Measurements from ENCODE around the gene MLLT3.

MLLT3 gene

DNA sequence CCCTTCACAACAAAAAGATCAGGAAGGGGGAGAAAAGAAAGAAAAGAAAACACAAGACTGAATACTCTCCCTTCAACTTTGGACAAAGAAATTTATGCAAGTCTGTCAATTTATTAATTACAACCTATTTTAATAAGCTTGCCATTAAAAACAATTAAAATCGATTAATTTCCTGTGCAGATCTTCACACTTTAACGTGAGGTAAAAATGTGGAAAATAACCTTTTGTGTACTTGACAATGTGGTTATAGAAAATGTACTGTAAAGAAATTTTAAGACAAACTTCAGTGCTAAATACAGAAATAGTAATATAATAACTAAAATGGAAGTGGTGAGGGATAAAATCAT is 2.7 kb upstream of the MLLT3 start:
- no peak for DNase-seq (ENCODE audit: low read depth in 2 of 2)

DNA sequence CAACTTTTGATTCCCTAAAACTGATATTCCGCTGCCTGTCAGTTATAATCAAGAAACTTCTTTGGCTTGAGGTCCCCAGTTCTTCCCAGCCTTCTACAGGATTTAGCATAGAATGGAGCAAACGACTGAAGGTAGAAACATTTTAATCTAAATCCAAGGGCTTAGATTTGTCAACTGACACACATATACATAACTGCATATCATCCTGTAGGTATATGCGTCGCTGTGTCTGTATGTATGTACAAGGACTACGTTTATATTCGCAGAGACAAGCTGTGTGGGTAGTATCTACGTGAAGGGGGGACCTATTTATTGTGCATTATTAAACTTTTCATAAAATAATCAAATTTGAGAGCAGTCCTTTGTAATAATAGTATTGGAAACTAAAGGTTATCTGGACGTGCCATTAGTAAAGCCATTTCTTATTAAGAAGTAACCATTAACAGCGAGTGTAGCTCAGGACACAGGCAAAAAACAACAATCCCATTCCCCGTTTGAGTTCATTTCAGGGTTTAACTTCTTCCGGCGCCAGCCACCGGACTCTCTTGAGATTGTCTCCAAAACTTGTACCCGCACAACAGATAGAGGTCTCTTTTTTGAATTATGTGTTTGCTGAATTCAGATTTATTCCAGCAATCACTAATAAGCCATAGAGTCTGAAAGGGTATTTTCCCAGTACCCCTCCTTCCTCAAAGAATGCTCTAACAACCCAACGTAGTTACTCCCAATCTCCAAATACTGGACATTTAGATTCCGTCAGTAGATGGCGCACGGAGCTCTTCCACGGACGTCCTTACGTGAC is 2.1 kb upstream of the MLLT3 start:
- peak; percentile 43 to 51 for DNase-seq (ENCODE audit: low read depth in 2 of 2)

DNA sequence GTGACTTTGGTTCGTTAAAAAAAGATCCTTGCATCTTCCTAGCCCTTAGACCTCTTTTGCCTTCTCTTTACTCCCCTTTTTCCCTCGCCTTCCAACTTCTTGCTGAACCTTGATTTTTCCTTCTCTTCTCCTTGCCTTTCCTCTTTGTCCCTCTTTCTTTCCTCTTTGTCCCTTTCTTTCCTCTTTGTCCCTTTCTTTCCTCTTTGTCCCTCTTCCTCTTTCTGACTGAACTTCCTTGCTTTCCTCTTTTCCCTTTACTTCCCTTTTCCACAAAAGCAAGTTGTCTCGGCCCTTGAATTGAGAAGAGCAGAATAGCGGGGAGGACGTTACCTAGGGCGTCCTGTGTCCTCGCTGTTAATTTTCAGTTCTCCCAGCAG is 1.4 kb upstream of the MLLT3 start:
- DNase-seq (ENCODE audit: low read depth in 2 of 2), result no peak

DNA sequence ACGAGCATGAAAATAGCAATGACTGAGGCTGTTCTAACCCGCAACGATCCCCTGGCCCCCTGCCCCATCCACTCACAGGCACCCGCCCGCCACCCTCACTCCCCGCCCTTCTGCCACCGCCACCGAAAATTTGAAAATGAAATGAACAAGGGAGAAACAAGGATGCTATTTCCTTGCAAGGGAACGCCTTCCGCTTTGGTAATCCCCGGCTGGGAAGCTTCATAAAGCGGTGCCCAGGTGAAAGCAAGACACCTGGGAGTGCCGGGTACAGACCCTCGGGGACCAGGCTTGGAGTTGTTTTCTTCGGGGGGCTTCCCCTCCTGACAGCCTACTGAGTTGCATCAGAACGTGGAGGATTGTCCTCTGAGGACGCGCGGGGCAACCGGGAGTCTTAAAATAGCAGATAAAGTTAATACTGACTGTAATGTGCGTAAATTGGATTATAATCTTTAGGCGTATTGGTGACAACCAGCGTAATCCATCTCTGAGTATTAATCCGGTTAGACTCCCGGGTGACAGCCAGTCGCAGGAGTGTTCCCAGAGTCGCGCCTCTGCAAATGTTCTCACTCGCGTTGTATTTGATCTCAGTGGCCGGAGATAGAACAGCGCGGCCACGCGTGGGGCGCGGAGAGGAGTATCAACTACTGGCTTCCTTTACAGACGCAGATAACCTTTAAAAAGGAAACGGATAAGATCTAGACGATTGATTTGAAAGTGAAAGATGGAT is 885 bp upstream of the MLLT3 start:
- DNase-seq (ENCODE audit: low read depth in 2 of 2), result no peak

DNA sequence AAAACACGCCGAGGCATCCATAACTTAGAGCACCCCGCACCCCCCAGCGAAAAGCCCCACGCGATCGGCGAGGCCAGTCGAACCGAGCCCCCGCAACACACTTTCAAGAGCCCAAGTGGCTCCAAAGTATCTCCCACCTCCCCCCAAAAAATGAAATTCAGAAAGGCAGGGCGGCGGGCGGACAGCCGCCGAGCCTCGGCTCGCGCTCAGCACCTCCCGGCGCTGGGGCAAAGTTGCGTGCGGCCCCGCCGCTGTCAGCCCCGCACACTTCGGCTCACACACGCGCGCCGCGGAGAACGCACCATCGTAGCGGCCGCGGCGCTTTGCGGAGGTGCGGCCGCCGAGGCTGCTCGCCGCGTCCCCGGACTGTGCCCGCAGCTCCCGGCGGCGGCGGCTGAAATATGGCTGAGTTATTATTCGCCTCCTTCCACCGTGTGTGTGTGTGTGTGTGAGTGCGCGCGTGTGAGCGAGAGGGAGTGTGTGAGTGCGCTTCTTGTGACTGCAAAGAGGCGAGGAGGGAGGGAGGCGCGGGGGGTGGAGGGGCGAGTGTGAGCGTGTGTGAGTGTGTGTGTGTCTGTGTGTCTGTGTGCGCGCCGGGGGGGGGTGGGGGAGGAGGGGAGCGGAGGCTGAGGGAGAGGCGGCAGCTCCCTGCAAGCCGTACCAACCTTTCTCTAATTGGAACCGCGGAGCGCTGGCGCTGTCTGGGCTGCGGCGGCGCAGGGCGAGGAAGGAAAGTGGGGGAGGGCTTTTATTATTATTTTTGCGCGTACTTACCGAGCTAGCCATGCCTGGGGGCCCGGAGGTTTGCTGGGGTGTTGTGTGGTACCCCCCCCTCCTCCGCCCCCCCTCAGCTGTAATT is 599 bp downstream of the MLLT3 start:
- DNase-seq (ENCODE audit: low read depth in 2 of 2), result peak; percentile 45 to 52

DNA sequence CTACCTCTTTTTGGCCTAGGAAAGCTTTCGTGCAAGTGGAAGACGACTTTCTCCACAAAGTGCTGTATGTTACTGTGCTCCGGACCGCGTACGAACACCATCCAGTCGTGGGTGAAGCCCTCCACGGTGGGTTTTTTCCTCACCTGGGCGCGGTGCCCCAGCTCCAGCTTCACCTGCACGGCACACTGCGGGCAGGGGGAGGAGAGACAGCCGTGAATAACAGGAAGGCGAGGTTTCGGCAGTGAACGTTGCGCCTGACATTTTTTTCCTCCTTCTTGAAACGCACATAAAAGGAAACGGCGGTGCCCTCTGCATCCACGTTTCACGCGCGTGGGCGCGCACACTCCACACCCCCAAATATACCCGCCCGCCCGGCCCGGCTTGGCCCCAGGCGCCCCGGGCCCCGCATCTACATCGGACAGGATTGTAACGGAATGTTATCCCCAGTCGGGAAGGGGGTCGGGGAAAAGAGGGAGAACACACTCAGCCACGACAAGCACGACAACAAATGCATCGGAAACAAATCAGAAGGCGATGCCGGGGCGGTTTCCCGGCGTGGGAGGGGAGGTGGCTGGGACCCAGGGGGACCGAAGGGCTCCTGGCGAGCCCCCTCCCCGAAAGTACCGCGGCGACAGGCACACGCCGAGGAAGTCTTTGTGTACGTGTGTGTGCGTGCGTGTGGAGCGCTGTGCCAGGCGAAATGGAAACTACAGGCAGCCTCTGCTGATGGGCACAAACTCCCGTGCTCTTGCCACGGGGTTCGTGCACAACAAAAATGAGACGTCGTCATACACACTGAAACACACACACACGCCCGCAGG is 1.4 kb downstream of the MLLT3 start:
- DNase-seq (ENCODE audit: low read depth in 2 of 2), result no peak

DNA sequence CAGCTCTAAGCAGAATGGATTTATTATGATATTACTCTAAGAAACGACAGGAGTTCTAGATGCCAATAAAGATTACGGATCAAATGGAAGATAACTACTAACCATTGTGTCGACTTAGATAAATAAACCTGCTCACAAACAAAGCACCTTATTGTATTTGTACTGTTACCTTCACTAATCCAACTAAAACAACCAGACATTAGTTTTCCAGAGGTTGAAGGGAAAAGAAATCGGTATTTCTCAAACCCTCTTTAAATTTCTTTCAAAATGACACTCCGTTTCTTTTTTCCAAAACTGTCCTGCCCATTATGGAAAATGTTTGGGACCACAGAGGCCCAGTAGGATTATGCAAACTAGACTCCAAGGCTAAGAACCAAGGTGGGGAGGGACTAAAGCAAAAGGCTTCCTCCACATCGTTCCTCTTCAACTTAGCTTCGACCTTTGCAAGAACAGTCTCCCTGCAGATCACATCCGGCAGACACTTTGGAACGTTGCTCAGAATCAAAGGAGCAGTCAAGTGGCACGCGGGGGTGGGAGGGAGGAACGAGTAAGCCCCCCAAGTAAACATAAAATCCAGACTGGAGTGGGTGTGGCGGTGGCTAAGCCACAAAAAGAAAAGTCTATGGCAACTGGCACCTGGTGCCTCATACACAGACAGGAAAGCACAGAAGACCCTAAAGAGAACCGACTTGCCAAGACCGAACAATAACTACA is 2.7 kb downstream of the MLLT3 start:
- DNase-seq (ENCODE audit: low read depth in 2 of 2), result no peak

DNA sequence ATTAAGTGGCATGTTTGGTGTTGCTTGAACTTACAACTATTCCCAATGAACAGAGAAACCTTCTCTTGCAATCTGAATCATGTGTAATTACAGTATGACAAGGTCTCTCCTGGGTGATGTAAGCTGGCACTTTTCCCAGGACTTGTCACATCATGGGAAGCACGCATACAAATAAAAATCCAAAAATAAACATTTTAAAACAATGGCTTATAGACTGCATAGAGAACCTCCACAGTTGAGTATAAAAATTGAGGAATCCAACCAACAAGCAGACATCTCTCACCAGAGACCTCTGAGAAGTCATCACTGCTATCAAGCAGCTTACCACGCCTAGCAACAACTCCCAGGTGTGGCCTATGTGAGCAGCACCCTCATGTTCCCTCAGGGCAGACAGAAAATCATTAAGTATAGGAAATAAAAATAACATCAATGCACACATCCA is 3.9 kb downstream of the MLLT3 start:
- no peak for DNase-seq (ENCODE audit: low read depth in 2 of 2)

DNA sequence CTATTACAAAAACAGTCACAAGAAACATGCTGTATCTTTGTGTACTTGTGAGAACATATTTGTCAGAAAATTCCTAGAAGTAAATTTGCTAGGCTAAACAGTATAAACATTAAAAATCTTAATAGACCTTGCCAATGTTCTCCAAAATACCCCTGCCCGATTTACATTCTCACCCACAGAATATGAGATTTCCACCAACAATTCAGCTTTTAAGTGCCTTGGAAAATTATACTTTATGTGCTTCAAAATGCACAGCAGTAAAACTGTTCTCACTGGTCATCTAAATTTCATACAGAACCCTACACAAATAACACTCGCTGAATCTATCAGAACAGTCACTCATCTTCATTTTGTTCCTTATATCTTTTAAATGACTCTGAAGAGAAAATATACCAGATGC is 5.5 kb downstream of the MLLT3 start:
- DNase-seq (ENCODE audit: low read depth in 2 of 2), result no peak

DNA sequence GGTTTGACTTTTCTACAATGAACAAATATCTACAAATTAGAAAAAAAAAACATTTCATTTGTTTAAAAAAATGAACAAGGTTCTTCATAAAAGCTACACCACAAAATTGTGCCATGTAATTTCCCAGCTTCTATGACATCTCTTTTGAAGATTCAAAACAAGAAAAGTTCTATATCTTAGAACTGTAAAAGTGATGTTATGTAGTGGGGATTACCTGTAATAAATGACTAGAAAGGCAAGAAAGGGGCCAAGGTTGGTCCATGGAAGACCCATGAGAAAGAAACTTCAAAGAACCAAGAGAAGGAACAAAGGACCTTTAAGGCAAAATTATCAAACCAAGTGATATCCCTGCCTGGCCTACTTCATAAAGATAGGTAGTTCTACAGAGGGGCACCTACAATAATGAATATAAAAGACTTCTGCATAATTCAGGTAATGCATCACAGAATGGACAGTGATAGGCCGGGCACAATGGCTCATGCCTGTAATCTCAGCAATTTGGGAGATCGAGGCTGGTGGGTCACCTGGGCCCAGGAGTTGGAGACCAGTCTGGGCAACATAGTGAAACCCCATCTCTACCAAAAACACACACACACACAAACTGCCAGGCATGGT is 7.6 kb downstream of the MLLT3 start:
- no peak for DNase-seq (ENCODE audit: low read depth in 2 of 2)

DNA sequence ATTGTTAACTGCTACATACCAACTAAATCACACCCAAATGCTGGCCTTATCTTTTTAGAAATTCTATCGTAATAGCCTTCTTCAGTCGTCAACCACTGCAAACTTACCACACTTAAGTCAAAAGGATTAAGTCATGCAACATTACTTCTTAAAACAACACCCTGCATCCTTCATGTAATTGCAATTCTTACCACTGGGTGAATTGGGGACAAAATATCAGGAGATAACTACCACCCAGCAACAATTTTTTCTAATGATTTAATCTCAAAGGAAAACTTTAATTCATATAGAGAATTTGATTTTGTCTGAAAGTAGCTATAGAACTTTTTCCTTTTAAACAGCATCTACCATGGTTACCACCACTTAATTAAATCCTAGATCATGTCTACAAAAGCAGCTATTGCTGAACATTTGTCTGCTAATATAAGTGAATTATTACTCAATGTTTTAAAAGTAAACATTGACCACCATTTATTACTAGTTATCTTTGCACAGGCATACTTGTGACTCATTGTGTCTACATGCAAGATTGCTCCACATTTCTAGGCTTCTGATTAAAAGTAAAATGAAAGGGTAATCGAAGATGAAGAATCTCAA is 10.5 kb downstream of the MLLT3 start:
- peak; percentile 59 to 65 for DNase-seq (ENCODE audit: low read depth in 2 of 2)

DNA sequence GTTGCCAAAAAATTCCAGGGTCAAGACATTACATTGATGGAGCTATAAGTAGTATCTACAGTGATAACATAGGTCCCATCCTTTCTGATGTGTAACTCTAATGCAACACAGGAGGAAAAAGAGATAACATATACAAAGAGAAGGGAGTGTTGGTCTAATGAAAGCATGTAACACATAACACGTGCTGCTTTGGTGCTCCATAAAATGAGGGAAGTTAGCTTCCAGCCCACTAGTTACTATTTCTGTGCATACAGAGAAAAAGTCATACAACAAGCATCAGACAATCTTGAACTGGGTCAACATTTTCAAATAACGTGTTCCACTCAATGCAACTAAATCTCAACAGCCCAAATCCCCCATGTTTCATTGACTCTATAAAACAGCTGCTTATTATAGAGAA is 11.7 kb downstream of the MLLT3 start:
- no peak for DNase-seq (ENCODE audit: low read depth in 2 of 2)

DNA sequence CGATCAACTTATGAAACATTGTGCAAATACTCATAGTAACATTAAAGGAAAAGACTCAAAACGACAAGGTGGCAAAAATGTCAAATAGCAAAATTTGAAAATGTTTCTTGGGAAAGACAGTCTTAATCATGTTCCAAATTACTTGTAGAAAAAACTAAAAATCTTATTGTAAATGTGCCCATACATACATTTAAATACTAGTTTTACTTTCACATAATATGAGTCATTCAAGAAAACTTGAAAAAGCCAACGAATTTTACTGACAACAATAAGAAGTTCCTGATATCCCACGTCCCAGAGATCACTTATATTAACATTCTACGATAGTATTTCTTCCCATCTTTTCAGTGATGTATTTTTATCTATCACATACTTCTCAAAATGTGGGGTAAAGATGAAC is 13.7 kb downstream of the MLLT3 start:
- no peak for DNase-seq (ENCODE audit: low read depth in 2 of 2)

DNA sequence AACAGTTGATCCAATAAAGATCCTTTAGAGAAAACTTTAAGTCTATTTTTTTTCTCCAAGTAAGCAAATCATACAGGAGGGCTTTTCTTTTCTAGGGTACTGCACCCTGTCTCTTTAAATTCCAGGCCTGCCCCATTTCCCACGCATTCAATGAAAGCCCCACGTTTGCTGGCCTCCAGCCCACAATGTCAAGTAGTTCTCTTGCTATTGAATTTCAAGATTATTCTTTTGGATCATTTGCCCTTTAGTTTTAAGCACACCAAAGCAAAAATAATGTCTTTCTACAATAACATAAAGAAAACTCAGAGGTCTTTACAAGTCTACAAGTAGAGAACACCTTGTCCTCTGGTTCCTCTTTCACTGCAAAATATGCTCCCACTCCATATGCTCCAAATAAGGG is 15.6 kb downstream of the MLLT3 start:
- DNase-seq (ENCODE audit: low read depth in 2 of 2), result no peak

DNA sequence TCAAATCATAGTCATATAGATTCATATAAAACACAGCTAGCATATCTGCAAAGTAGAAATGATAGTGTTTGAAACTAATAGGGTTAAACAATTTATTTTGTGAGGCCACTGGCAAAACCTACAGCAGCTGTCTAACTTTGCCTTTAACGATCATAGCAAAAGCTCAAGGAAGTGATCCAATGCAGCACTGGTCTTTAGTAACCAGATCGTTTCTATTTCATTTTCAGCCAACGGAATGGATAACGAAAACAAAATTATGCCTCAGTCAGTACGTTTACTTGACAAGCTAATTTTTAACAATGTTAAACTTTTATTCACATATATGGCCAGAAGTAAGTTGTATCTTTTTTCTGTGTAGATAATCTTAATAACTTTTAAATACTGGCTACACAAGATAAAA is 17.7 kb downstream of the MLLT3 start:
- no peak for DNase-seq (ENCODE audit: low read depth in 2 of 2)

DNA sequence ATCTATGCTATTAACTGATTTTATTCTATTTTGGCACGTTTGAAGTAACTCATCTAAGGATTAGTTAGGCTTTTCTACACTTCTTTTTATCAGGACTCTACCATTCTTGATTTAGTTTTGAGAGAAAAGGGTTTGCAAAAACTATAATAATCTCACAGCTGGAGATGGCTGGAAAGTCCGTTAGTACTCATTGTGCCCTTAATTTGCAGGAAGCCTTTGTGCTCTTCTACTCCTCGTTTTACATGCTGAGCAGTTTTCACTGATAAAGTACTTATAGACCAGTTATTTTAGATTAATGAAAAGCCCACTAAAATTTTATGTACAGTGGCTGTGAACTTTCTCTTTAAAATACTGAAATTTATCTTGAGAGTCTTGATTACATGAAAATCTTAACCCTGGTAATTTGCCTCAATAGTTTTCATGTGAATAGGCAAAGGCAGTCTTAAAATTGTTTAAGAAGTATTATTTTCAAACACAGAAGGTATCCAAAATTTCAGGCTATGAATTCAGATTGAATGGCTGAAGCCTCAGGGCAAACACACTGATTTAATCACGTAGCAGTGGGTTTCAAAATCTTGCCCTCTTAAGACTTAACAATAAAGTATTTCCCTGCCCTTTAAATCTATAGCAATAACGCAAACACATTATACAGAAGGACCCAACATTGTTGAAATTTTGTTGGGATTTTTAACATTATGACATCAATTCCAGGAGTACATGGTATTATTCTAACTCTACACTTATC is 18.6 kb downstream of the MLLT3 start:
- no peak for DNase-seq (ENCODE audit: low read depth in 2 of 2)

DNA sequence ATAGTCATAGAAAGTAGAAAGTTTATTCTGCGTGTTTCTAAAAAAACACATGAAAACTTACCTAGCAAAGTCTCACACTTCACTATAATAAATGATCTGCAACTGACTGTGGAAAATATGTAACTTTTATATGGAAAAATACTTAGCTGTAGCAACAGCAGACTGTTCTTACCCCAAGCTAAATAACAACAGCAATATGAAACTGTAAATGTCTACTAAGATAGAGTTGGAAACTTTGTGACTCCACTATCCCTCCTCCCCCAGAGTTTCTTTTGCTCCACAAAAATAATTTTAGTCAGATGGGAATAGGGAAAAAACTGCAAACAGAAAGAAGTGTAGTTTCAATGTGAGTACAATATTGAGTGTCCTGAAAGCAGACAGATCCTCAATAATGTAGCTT is 21.0 kb downstream of the MLLT3 start:
- no peak for DNase-seq (ENCODE audit: low read depth in 2 of 2)

DNA sequence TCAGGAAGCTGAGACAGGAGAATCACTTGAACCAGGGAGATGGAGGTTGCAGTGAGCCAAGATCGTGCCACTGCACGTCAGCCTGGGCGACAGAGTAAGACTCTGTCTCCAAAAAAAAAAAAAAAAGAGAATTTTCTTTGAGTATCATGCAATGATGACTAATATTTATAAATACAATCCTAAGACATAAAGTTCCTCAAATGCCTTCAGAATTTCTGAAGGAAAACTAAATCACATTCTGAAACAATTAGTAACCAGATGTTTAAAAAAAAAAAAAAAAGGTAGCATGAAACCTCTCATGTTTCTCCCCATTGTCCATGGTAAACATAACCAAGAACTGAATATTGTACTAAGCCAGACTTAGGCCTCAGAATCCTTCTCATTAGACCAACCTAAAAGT is 23.1 kb downstream of the MLLT3 start:
- peak; percentile 51 to 53 for DNase-seq (ENCODE audit: low read depth in 2 of 2)

DNA sequence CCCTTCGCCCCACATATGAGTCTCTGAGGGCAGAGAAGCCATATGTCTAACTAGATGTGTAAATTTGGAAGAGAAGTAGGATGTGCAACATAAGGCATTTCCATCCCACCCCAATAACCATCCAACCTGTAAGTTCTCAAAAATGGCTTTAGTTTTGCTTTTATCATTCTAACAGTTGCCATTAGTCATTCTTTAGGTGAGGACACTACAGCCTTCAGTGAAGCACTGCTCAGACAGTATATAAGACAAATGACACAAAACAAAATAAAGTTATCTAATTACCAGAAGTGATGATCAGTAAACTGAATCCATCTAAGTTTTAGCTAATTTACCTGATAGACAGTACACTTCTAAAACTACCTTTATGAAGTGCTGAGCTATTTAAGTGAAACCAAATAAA is 23.9 kb downstream of the MLLT3 start:
- DNase-seq (ENCODE audit: low read depth in 2 of 2), result no peak

Measured in fibroblast of skin of left quadriceps (primary cell).